SK-N-SH (cell line): ENCODE results near the gene YBX2. TPM values are rescaled to one million over a fixed set of nuclear protein-coding genes. Genes with fewer than 3 reads are reported as not detected.
A peak's percentile ranks its signal among the peaks of the same experiment; 100 is the strongest.

Experiments
- CTCF ChIA-PET: fragments of 300-600, 350-600 bp; formaldehyde crosslinking; extraction: SDS; loops from one replicate; lab custom pipeline; 2021; lab: Yijun Ruan, JAX
- POLR2A ChIA-PET: fragments of 350-600 bp; sonication (Branson Sonifier 250); formaldehyde crosslinking; extraction: SDS; loops from one replicate; lab custom pipeline; 2020; ENCODE audit warnings: antibody characterized with exemption, inconsistent platforms; lab: Yijun Ruan, JAX
- DNase-seq: peaks from one replicate; pipeline ENCODE4 v3.0.0; 2012
- H2AFZ ChIP-seq: fragments of 200-600 bp; sonication (generic); 2 replicates; pipeline ENCODE4 v1.8.1; 2016; ENCODE audit warnings: antibody characterized with exemption, mild to moderate bottlenecking, low read depth
- H3F3A ChIP-seq: fragments of 200-600 bp; sonication (generic); replicated peaks from 2 replicates; pipeline ENCODE3; 2016; ENCODE audit warnings: antibody characterized with exemption, mild to moderate bottlenecking; ENCODE audit not compliant: insufficient read depth
- H3K27ac ChIP-seq, 2 experiments: fragments of 200-500 bp in 1 of 2; fragments of 200-600 bp in 1 of 2; sonication (Bioruptor generic) in 1 of 2; sonication (generic), shearing (Covaris generic) in 1 of 2; 2 replicates each; pipeline versions ENCODE4 v1.5.1 to v1.6.1; 2014 to 2016; ENCODE audit warnings: low read depth in 2 of 2, inconsistent platforms in 1 of 2, low read length in 1 of 2, mild to moderate bottlenecking in 1 of 2, mixed read lengths in 1 of 2
- H3K27me3 ChIP-seq: fragments of 200-600 bp; sonication (generic), shearing (Covaris generic); 2 replicates; pipeline ENCODE4 v1.6.1; 2016; ENCODE audit warnings: mixed run types; ENCODE audit not compliant: insufficient read depth
- H3K36me3 ChIP-seq, 2 experiments: fragments of 200-500 bp in 1 of 2; fragments of 200-600 bp in 1 of 2; sonication (Bioruptor generic) in 1 of 2; sonication (generic) in 1 of 2; replicated peaks in 1 of 2; 2 replicates each; pipeline versions ENCODE3 to v1.5.1; 2014 to 2016; ENCODE audit warnings: low read length in 1 of 2, mild to moderate bottlenecking in 1 of 2; ENCODE audit not compliant: insufficient read depth in 2 of 2, control insufficient read depth in 1 of 2
- H3K4me1 ChIP-seq, 2 experiments: fragments of 200-500 bp in 1 of 2; fragments of 200-600 bp in 1 of 2; sonication (Bioruptor generic) in 1 of 2; sonication (generic), shearing (Covaris generic) in 1 of 2; 2 replicates each; pipeline versions ENCODE4 v1.5.1 to v1.6.1; 2014 to 2016; ENCODE audit warnings: low read depth in 1 of 2, low read length in 1 of 2, mixed run types in 1 of 2; ENCODE audit not compliant: insufficient read depth in 2 of 2, control insufficient read depth in 1 of 2
- H3K4me2 ChIP-seq: fragments of 200-600 bp; sonication (generic), shearing (Covaris generic); 2 replicates; pipeline ENCODE4 v1.6.1; 2017; ENCODE audit warnings: mixed run types
- H3K4me3 ChIP-seq, 2 experiments: fragments of 200-500 bp in 1 of 2; fragments of 200-600 bp in 1 of 2; sonication (Bioruptor generic) in 1 of 2; sonication (generic), shearing (Covaris generic) in 1 of 2; 2 replicates each; pipeline versions ENCODE4 v1.5.1 to v1.8.1; 2014 to 2016; ENCODE audit warnings: low read depth in 2 of 2, inconsistent platforms in 1 of 2, low read length in 1 of 2, mild to moderate bottlenecking in 1 of 2, mixed read lengths in 1 of 2, moderate library complexity in 1 of 2
- H3K79me2 ChIP-seq: fragments of 200-600 bp; sonication (generic); 2 replicates; pipeline ENCODE4 v1.8.1; 2017; ENCODE audit warnings: mild to moderate bottlenecking; ENCODE audit not compliant: insufficient read depth
- H3K9ac ChIP-seq: fragments of 200-600 bp; sonication (generic); 2 replicates; pipeline ENCODE4 v1.6.1; 2017; ENCODE audit warnings: mixed run types
- H3K9me2 ChIP-seq: fragments of 200-600 bp; sonication (generic); 2 replicates; pipeline ENCODE4 v1.6.1; 2017; ENCODE audit warnings: mixed run types
- H3K9me3 ChIP-seq: fragments of 200-600 bp; sonication (generic); 2 replicates; pipeline ENCODE4 v1.6.1; 2017; ENCODE audit warnings: mixed run types, mild to moderate bottlenecking, moderate library complexity
- H4K20me1 ChIP-seq: fragments of 200-600 bp; sonication (generic); 2 replicates; pipeline ENCODE4 v1.6.1; 2017; ENCODE audit warnings: mild to moderate bottlenecking, mixed run types; ENCODE audit not compliant: insufficient read depth
- CHD2 ChIP-seq: fragments of 150-350 bp; IDR thresholded peaks from 2 replicates; pipeline ENCODE4 v1.6.1; 2018; ENCODE audit warnings: low read length; ENCODE audit not compliant: partially characterized antibody
- ELF1 ChIP-seq: IDR thresholded peaks from 2 replicates; pipeline ENCODE4 v1.4.0; 2012
- FOSL2 ChIP-seq: IDR thresholded peaks from 2 replicates; pipeline ENCODE4 v1.4.0; 2012; ENCODE audit warnings: low read depth, mild to moderate bottlenecking, moderate library complexity, borderline replicate concordance
- FOXJ3 ChIP-seq: sonication (generic); formaldehyde crosslinking; IDR thresholded peaks from 2 replicates; pipeline ENCODE4 v1.5.1; 2020; ENCODE audit warnings: mild to moderate bottlenecking, missing genetic modification reagents
- FOXM1 ChIP-seq: IDR thresholded peaks from 2 replicates; pipeline ENCODE4 v1.4.0; 2012; ENCODE audit warnings: low read depth, mild to moderate bottlenecking
- GABPA ChIP-seq: IDR thresholded peaks from 2 replicates; pipeline ENCODE4 v1.4.0; 2012; ENCODE audit warnings: low read depth, mild to moderate bottlenecking
- GATA2 ChIP-seq: sonication (generic); formaldehyde crosslinking; IDR thresholded peaks from 2 replicates; pipeline ENCODE4 v1.5.0; 2020; ENCODE audit warnings: mild to moderate bottlenecking, missing genetic modification reagents
- IRF3 ChIP-seq: fragments of 150-350 bp; IDR thresholded peaks from 2 replicates; pipeline ENCODE4 v1.6.1; 2016; ENCODE audit warnings: mild to moderate bottlenecking, low read depth, low read length
- JUND ChIP-seq: IDR thresholded peaks from 2 replicates; pipeline ENCODE4 v1.4.0; 2012
- NFIC ChIP-seq: IDR thresholded peaks from 2 replicates; pipeline ENCODE4 v1.4.0; 2012; ENCODE audit warnings: borderline replicate concordance
- PBX3 ChIP-seq: IDR thresholded peaks from 2 replicates; pipeline ENCODE4; 2012
- POLR2AphosphoS5 ChIP-seq: IDR thresholded peaks from 2 replicates; pipeline ENCODE4 v1.6.1; 2012; ENCODE audit warnings: low read depth, low read length
- REST ChIP-seq: IDR thresholded peaks from 2 replicates; pipeline ENCODE4 v1.6.1; 2012; ENCODE audit warnings: mild to moderate bottlenecking, low read depth, low read length, moderate library complexity
- RXRA ChIP-seq: IDR thresholded peaks from 2 replicates; pipeline ENCODE4 v1.4.0; 2012; ENCODE audit warnings: low read depth, mild to moderate bottlenecking, borderline replicate concordance
- TAF1 ChIP-seq: IDR thresholded peaks from 2 replicates; pipeline ENCODE4 v1.6.1; 2012; ENCODE audit warnings: low read depth, mild to moderate bottlenecking, low read length, moderate library complexity, borderline replicate concordance
- TCF12 ChIP-seq: IDR thresholded peaks from 2 replicates; pipeline ENCODE4 v1.4.0; 2012
- TEAD4 ChIP-seq: IDR thresholded peaks from 2 replicates; pipeline ENCODE4 v1.4.0; 2012; ENCODE audit warnings: mild to moderate bottlenecking, borderline replicate concordance; ENCODE audit not compliant: insufficient read depth
- USF2 ChIP-seq: fragments of 150-350 bp; IDR thresholded peaks from 2 replicates; pipeline ENCODE4 v1.6.1; 2017; ENCODE audit warnings: antibody characterized with exemption, low read length, low read depth, borderline replicate concordance
- YY1 ChIP-seq: IDR thresholded peaks from 2 replicates; pipeline ENCODE4 v1.4.0; 2012; ENCODE audit warnings: low read depth, mild to moderate bottlenecking
- WGBS: methylation state at CpG from one replicate; pipeline ENCODE4 v1.1.6; 2017; ENCODE audit warnings: low lambda C conversion rate; 5-methylcytosine and 5-hydroxymethylcytosine counted together
- polyA plus RNA-seq, 3 experiments: library from polyadenylated mRNA; depleted of rRNA; stranded (reverse); fragments of >200 nt; gene quantifications; 2 replicates each; pipeline ENCODE4 v1.2.3, GENCODE V29; 2012

The YBX2 gene
- polyA plus RNA-seq, 1 of the 3 experiments (the other 2 are of a cell fraction): 0.54 TPM

GRCh38 chr17:7293816-7294613, 424 bp downstream of the YBX2 start (continued):
- no peak for TF ChIP-seq IRF3
- no peak for TF ChIP-seq CHD2
- TF ChIP-seq POLR2AphosphoS5: no peak
- TF ChIP-seq RXRA: no peak
- TF ChIP-seq JUND: no peak
- no peak for TF ChIP-seq TCF12
- TF ChIP-seq, all 33 proteins: peak for 0

GRCh38 chr17:7293159-7293558, 1.3 kb downstream of the YBX2 start:
- peak; percentile 22 for DNase-seq
- CTCF ChIA-PET: interaction anchor here (0.7 to 3.5 kb wide), 5 partner anchors 11 to 272 kb away, joined by 3 to 34 read pairs (median 3); partner anchors contain the start of gene SLC2A4
- TF ChIP-seq GABPA (no peak), TEAD4 (no peak), CHD2 (no peak), RXRA (no peak), USF2 (no peak), TAF1 (no peak), IRF3 (no peak), FOSL2 (no peak), NFIC (no peak), JUND (no peak), FOXM1 (no peak), PBX3 (no peak), TCF12 (no peak), REST (no peak), FOXJ3 (CRISPR knock-in tag) (no peak), ELF1 (no peak), GATA2 (CRISPR knock-in tag) (no peak), YY1 (no peak)

More at GRCh38 chr17:7293159-7293558, 1.3 kb downstream of the YBX2 start:
- no peaks in the 10 kb centered on the region for H3K79me2 ChIP-seq
- H3K4me3 ChIP-seq: no peak overlapping the region
- no peak overlapping the region for H3K27ac ChIP-seq
- no peak overlapping the region for H2AFZ ChIP-seq
- peaks cover 3 to 8% of the 10 kb centered on the region in 2 experiments; a peak in 1 of 4 replicates for H3K4me1 ChIP-seq
- POLR2A ChIA-PET: interaction anchor here (0.7 kb wide), 1 partner anchor 55 kb away, joined by 3 read pairs; no protein-coding TSS in a partner anchor
- no peaks in the 10 kb centered on the region for H3K9me3 ChIP-seq
- H3F3A ChIP-seq: peaks cover 15% of the 10 kb centered on the region
- H3K27me3 ChIP-seq: peaks cover 24% of the 10 kb centered on the region; the same call in 1 of the 2 replicates
- no peak overlapping the region for H3K4me2 ChIP-seq
- no peaks in the 10 kb centered on the region for H4K20me1 ChIP-seq
- H3K9ac ChIP-seq: no peak overlapping the region
- WGBS: 72% methylated on average over 8 of the region's 11 CpGs
- H3K36me3 ChIP-seq: no peaks in the 10 kb centered on the region
- no peaks in the 10 kb centered on the region for H3K9me2 ChIP-seq
